ENCODE data around the gene CEP83. TPM values are rescaled to one million over a fixed set of nuclear protein-coding genes. Genes with fewer than 3 reads are reported as not detected.

CEP83 gene
- total RNA-seq, 1 donor = 9.8 TPM

- H3K27me3 ChIP-seq (ENCODE audit: insufficient read depth, low read length) = no peaks in the 10 kb centered on the region
- H2AFZ ChIP-seq (ENCODE audit: low read length) = no peak overlapping the region
- H4K20me1 ChIP-seq (ENCODE audit: insufficient read depth, low read length) = no peaks in the 10 kb centered on the region
- no peak for TF ChIP-seq CTCF (IDR thresholded peaks at IDR 0.05; ENCODE audit: extremely low read depth, low read depth, low read length)
- H3K4me3 ChIP-seq (ENCODE audit: insufficient read depth, low read length) = no peak overlapping the region
- DNase-seq (ENCODE audit: insufficient read length, low spot score, missing footprints) = no peak
- no peaks in the 10 kb centered on the region for H3K79me2 ChIP-seq (ENCODE audit: insufficient read depth, low read length)
- no peak overlapping the region for H3K27ac ChIP-seq (ENCODE audit: low read depth, low read length)
- H3K4me1 ChIP-seq (ENCODE audit: insufficient read depth, low read length) = no peaks in the 10 kb centered on the region
- H3K36me3 ChIP-seq (ENCODE audit: insufficient read depth, low read length) = no peaks in the 10 kb centered on the region
- no peak overlapping the region for H3K4me2 ChIP-seq (ENCODE audit: insufficient read depth, low read length)
- H3K9me3 ChIP-seq (ENCODE audit: low read depth, low read length) = peaks cover 5% of the 10 kb centered on the region
Observed at GRCh38 chr12:94353130-94353529, 106.5 kb downstream of the CEP83 start.

DNA sequence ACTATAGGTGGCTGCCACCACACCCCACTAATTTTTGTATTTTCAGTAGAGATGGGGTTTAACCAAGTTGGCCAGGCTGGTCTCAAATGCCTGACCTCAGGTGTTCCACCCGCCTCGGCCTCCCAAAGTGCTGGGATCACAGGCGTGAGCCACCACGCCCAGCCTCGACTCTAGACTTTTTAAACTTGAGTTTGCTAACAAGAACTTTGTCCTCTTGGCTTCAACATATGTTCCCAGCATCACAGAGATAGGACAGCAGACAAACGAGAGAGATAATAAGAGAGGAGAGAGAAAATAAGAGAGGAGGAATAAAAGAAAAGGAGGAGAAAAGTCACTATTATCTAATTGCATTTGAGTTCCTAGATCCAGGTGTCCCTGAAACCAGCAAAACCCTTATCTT is 119.1 kb downstream of the CEP83 start:
- no peaks in the 10 kb centered on the region for H3K9me3 ChIP-seq (ENCODE audit: low read depth, low read length)
- H3K27ac ChIP-seq (ENCODE audit: low read depth, low read length) = no peak overlapping the region
- H3K79me2 ChIP-seq (ENCODE audit: insufficient read depth, low read length) = no peaks in the 10 kb centered on the region
- H3K4me3 ChIP-seq (ENCODE audit: insufficient read depth, low read length) = no peak overlapping the region
- no peak for DNase-seq (ENCODE audit: insufficient read length, low spot score, missing footprints)
- no peaks in the 10 kb centered on the region for H3K36me3 ChIP-seq (ENCODE audit: insufficient read depth, low read length)
- no peaks in the 10 kb centered on the region for H3K4me1 ChIP-seq (ENCODE audit: insufficient read depth, low read length)
- H3K27me3 ChIP-seq (ENCODE audit: insufficient read depth, low read length) = no peaks in the 10 kb centered on the region
- H4K20me1 ChIP-seq (ENCODE audit: insufficient read depth, low read length) = no peaks in the 10 kb centered on the region
- no peak overlapping the region for H2AFZ ChIP-seq (ENCODE audit: low read length)
- H3K4me2 ChIP-seq (ENCODE audit: insufficient read depth, low read length) = no peak overlapping the region
- TF ChIP-seq CTCF (IDR thresholded peaks at IDR 0.05; ENCODE audit: extremely low read depth, low read depth, low read length) = no peak

DNA sequence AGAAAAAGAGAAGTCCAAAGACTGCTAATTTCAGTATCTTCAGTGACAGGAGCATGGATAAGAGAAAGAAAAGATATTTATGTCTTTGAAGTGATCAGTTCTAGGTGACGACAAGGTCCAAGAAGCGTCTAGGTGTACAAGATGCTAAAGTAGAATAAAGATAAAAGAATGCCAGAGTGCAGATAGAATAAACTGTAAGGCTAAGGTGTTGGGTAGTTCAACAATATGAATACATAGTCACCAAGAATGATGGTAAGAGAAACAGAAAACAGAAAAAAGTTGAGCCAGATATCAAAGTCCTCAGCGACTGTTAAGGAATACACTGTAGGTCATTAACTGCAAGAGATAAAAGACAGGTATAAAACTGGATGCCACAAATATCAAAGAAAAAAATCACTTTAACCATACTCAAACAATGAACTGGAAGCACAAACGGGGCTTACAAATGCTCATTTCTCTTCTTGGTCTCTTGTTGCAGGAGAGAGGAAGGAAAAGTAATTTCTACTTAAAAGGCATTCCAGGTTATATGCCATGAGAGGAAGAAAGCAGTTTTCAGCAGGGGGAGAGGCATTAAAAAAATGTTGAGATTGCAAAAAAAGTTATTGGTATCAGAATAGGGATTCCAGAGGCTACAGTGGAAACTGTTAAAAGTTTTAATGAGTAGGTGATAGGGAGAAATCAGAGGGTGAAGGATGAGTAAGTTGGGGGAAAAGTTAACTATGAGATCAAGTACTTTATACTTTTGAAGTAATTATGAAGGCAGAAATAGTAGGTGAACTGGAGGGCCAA is 121.5 kb downstream of the CEP83 start:
- no peaks in the 10 kb centered on the region for H3K9me3 ChIP-seq (ENCODE audit: low read depth, low read length)
- no peak for DNase-seq (ENCODE audit: insufficient read length, low spot score, missing footprints)
- H4K20me1 ChIP-seq (ENCODE audit: insufficient read depth, low read length) = no peaks in the 10 kb centered on the region
- H3K4me3 ChIP-seq (ENCODE audit: insufficient read depth, low read length) = no peak overlapping the region
- TF ChIP-seq CTCF (IDR thresholded peaks at IDR 0.05; ENCODE audit: extremely low read depth, low read depth, low read length) = no peak
- no peak overlapping the region for H2AFZ ChIP-seq (ENCODE audit: low read length)
- H3K4me1 ChIP-seq (ENCODE audit: insufficient read depth, low read length) = no peaks in the 10 kb centered on the region
- H3K27me3 ChIP-seq (ENCODE audit: insufficient read depth, low read length) = no peaks in the 10 kb centered on the region
- H3K36me3 ChIP-seq (ENCODE audit: insufficient read depth, low read length) = no peaks in the 10 kb centered on the region
- no peaks in the 10 kb centered on the region for H3K79me2 ChIP-seq (ENCODE audit: insufficient read depth, low read length)
- no peak overlapping the region for H3K27ac ChIP-seq (ENCODE audit: low read depth, low read length)
- H3K4me2 ChIP-seq (ENCODE audit: insufficient read depth, low read length) = no peak overlapping the region

GRCh38 chr12:94336211-94336925 is 123.3 kb downstream of the CEP83 start:
- H3K4me3 ChIP-seq (ENCODE audit: insufficient read depth, low read length) = no peak overlapping the region
- DNase-seq (ENCODE audit: insufficient read length, low spot score, missing footprints) = no peak
- no peak for TF ChIP-seq CTCF (IDR thresholded peaks at IDR 0.05; ENCODE audit: extremely low read depth, low read depth, low read length)
- H3K4me2 ChIP-seq (ENCODE audit: insufficient read depth, low read length) = no peak overlapping the region
- H3K9me3 ChIP-seq (ENCODE audit: low read depth, low read length) = no peaks in the 10 kb centered on the region
- H2AFZ ChIP-seq (ENCODE audit: low read length) = no peak overlapping the region
- no peaks in the 10 kb centered on the region for H3K4me1 ChIP-seq (ENCODE audit: insufficient read depth, low read length)
- no peaks in the 10 kb centered on the region for H3K36me3 ChIP-seq (ENCODE audit: insufficient read depth, low read length)
- no peaks in the 10 kb centered on the region for H4K20me1 ChIP-seq (ENCODE audit: insufficient read depth, low read length)
- no peak overlapping the region for H3K27ac ChIP-seq (ENCODE audit: low read depth, low read length)
- no peaks in the 10 kb centered on the region for H3K79me2 ChIP-seq (ENCODE audit: insufficient read depth, low read length)
- H3K27me3 ChIP-seq (ENCODE audit: insufficient read depth, low read length) = no peaks in the 10 kb centered on the region
